NCI-H460 (cell line): ENCODE measurements around the gene AK6. TPM values are rescaled to one million over a fixed set of nuclear protein-coding genes. Genes with fewer than 3 reads are reported as not detected.
A peak's percentile ranks its signal among the peaks of the same experiment; 100 is the strongest.
"Not testable (repeated sequence)": the region's sequence is repeated elsewhere in the genome, so short reads cannot be mapped to it uniquely, and the experiment has no call there.

Source experiments
- DNase-seq: peaks from one replicate; pipeline ENCODE4 v3.0.0-alpha.2; 2016; ENCODE audit warnings: low read depth; ENCODE audit errors: extremely low read depth
- total RNA-seq: library from RNA; depleted of rRNA; stranded (reverse); fragments of >200 nt; shearing (Covaris generic); gene quantifications from 2 replicates; pipeline ENCODE4 v1.2.3, GENCODE V29; 2014; rRNA removed

The AK6 gene
- total RNA-seq, 1 experiment from 2014 or later: 75.9 TPM

DNA sequence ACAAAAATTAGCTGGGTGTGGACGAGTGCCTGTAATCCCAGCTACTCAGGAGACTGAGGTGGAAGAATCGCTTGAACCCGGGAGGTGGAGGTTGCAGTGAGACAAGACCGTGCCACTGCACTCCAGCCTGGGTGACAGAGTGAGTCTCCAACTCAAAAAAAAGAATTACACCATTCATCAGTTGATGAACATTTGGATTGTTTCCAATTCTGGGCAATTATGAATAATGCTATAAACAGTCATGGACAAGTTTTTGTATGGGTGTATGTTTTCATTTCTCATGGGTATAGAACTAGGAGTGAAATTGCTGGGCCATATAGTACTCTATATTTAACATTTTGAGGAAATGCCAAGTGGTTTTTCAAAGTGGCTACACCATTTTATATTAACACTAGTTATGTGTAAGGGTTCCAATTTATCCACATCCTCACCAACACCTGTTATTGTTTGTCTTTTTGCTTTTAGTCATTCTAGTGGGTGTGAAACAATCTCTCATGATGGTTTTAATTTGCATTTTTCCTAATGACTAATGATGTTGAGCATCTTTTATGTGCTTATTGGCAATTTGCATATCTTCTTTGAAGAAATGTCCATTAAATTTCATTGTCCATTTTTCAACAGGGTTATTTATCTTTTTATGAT, 27.7 kb downstream of the AK6 start:
- no peak for DNase-seq

DNA sequence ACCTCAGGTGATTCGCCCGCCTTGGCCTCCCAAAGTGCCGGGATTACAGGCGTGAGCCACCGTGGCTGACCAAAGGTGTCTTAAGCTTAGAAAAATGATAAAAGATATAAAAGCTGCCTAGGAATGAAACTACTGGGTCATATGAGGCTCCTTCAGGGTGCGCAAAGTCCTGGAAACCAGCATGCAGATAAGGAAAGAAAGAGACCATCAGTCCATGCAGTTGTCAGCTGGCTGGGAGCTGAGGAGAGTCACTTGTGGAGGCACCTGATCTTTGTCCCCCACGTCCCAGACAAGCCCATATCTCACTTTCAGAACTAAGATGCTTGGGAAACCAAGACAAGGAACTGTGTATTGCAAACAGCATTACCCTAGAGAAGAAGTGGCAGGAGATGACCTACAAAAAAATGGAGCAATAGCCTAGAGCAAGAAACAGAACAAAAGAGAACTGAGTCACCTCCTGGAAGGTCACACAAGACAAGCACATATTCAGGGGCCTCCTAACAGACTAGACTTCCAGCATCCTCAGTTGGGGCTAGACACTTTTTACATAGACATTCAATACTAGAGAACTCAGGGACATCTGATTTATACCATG, 33.9 kb downstream of the AK6 start:
- no peak for DNase-seq

GRCh38 chr5:69334793-69335268, 34.5 kb downstream of the AK6 start:
- DNase-seq: peak; percentile 80

DNA sequence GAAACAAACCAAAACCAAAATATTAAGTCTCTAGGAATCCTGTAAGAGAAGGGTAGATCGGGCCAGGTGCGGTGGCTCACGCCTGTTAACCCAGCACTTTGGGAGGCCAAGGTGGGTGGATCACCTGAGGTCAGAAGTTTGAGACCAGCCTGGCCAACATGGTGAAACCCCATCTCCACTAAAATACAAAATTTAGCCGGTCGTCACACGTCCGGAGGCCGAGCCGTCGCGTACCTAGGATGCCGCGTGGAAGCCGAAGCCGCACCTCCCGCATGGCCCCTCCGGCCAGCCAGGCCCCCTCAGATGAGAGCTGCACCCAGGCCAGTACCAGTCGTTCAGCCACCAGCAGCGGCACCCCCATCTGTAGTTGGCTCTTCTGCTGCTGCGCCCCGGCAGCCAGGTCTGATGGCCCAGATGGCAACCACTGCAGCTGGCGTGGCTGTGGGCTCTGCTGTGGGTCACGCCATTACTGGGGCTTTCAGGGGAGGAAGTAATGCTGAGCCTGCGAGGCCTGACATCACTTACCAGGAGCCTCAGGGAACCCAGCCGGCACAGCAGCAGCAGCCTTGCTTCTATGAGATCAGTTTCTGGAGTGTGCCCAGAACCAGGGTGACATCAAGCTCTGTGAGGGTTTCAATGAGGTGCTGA, 35.5 kb downstream of the AK6 start:
- not testable (repeated sequence) for DNase-seq

- DNase-seq: no peak
These were observed 37.5 kb downstream of the AK6 start for GRCh38 chr5:69331528-69332445.

DNA sequence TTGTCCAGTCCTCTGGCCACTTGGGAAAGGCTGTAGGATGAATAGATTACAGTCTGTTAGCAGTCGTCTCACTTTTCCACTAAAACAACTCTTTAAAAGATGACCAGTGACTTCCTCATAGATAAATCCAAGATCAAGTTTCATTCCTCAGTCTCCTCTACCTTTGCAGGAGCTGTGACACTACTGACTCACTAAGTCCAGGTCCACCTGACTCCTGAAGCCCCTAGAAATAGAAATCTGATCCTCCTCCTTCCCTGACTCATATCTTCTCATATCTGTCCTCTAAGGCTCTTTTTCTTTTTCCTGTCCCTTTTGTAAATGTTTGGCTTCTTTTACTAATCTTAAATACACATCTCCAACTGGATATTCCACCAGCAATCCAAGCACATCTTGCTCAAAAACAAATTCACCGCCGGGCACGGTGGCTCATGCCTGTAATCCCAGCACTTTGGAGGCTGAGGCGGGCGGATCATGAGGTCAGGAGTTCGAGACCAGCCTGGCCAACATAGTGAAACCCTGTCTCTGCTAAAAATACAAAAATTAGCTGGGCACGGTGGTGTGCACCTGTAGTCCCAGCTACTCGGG, 39.3 kb downstream of the AK6 start:
- DNase-seq: no peak

- no peak for DNase-seq
These were observed 43.0 kb downstream of the AK6 start for GRCh38 chr5:69326365-69326764.

- DNase-seq: no peak
These were observed 51.9 kb downstream of the AK6 start for GRCh38 chr5:69317391-69317790.

GRCh38 chr5:69315972-69316371, 53.3 kb downstream of the AK6 start:
- no peak for DNase-seq

DNA sequence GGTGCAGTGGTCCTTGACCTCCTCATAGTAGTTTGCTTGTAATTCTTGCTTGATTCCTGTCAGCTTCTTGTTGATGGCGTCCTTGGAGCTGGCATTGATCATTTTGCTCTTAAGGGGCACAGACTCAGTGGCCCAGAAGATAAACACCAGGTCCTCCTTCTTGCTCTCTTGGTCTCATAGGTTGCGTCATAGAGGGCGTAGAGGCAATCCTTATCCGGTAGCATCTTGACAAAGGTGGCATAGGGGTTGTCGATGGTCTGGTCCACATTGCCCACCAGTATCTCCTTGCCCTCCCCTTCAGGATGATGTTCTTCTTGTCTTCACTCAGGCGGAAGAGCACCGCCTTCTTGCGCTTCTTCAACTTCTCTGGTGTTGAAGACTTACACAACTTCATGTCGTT, 55.9 kb downstream of the AK6 start:
- DNase-seq: no peak

DNA sequence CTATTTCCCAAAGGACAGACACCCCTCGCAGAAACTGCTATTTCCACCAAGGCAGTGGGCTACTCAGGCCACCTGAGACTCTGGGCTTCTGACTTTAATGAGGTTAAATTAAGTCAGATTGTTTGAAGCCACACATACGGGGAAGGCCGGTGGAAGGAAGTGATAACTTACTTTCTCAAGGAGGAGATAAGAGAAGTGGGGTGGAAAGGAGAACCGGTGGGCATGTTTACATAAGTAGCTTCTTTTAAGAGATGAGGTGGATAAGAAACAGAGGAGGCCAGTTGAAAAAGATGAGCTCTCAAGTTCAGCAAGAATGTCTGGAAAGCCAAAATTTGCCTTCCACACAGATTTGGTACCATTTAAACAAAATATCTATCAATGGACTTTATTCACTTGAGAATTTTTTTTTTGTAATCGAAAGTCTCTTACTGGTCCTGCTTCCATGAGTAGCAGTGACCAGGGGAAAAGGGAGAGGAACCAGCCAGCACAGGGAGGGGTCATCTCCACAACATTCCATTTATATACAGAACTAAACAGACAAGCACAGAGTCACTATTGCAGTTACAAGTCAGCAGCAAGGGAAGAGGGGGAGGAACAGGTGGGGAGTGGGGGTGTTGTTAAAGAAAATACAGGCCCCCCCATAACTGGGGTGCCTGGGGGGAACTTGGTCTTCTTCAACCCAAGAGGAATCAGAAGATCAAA, 56.7 kb downstream of the AK6 start:
- DNase-seq: no peak

- no peak for DNase-seq
These were observed 59.9 kb downstream of the AK6 start for GRCh38 chr5:69309380-69309779.

GRCh38 chr5:69308046-69308553, 61.2 kb downstream of the AK6 start:
- no peak for DNase-seq

DNA sequence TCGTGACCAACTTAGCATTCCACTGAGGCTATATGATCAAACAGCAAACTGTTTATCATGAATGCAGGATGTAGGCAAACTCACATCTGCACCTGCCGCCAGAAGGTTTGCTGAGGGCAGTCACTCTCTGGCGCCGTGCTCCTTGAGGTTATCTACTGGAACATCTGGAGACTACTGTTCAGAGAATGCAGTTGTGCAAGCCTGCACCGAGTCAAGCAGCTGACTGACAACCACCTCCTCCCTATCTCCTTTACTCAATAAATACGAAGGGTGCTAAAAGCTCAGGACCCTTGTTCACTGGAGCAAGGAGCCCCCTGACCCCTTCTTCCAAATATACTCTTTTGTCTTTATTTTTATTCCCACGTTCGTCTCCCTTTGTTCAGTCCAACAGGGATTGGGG, 63.8 kb downstream of the AK6 start:
- no peak for DNase-seq

Other genes with a start within 250 kb of the AK6 start
- 163 and 189 TPM in 2 replicates for gene CCNB1, start 202.4 kb downstream of the AK6 start, total RNA-seq
- 39.1 and 41.6 TPM in 2 replicates for gene CENPH, start 179.9 kb downstream of the AK6 start, total RNA-seq
- gene CDK7, start 134.6 kb downstream of the AK6 start, total RNA-seq: 129 and 132 TPM in 2 replicates
- 8.0 and 11.4 TPM in 2 replicates for gene CCDC125, start 36.7 kb downstream of the AK6 start, total RNA-seq
- 251 and 266 TPM in 2 replicates for gene TAF9, start within 50 bp of the AK6 start, total RNA-seq
- 25.8 and 34.6 TPM in 2 replicates for gene RAD17, start 298 bp upstream of the AK6 start, total RNA-seq
- gene MARVELD2, start 45.6 kb upstream of the AK6 start, total RNA-seq: 8.8 and 9.3 TPM in 2 replicates
- 7.7 and 8.7 TPM in 2 replicates for gene OCLN, start 123.3 kb upstream of the AK6 start, total RNA-seq
- 99.9 and 123 TPM in 2 replicates for gene GTF2H2C, start 190.7 kb upstream of the AK6 start, total RNA-seq